OCI-LY3 (cell line): ENCODE data around the gene P4HA2.
"Not testable (repeated sequence)": the region's sequence is repeated elsewhere in the genome, so short reads cannot be mapped to it uniquely, and the experiment has no call there.

ENCODE experiments used
- H2AFZ ChIP-seq: fragments of 200-600, 300-600 bp; shearing (Covaris generic); 2 replicates; pipeline ENCODE4 v1.6.0; 2014; ENCODE audit warnings: antibody characterized with exemption, low read depth, low read length
- H3K27ac ChIP-seq: fragments of 200-600, 300-600 bp; sonication (generic); 2 replicates; pipeline ENCODE4 v1.5.1; 2014; ENCODE audit warnings: mild to moderate bottlenecking, low read length, moderate library complexity, mixed read lengths
- H3K27me3 ChIP-seq: fragments of 200-600, 300-600 bp; sonication (generic); 2 replicates; pipeline ENCODE4 v1.6.1; 2014; ENCODE audit warnings: low read depth, low read length, mixed read lengths
- H3K36me3 ChIP-seq: fragments of 200-600, 300-600 bp; sonication (generic); replicated peaks from 2 replicates; pipeline ENCODE3; 2014; ENCODE audit warnings: low read depth, low read length, mixed read lengths
- H3K4me1 ChIP-seq: fragments of 300-600, 200-600 bp; sonication (generic); 2 replicates; pipeline ENCODE4 v1.6.1; 2014; ENCODE audit warnings: low read length, mixed read lengths
- H3K4me2 ChIP-seq: fragments of 200-600, 300-600 bp; sonication (generic); 2 replicates; pipeline ENCODE4 v1.6.1; 2014; ENCODE audit warnings: low read length, mixed read lengths
- H3K4me3 ChIP-seq: fragments of 300-600, 200-600 bp; sonication (generic); 2 replicates; pipeline ENCODE4 v1.5.1; 2014; ENCODE audit warnings: antibody characterized with exemption, mild to moderate bottlenecking, low read length, moderate library complexity
- H3K79me2 ChIP-seq: fragments of 300-600, 200-600 bp; shearing (Covaris generic); 2 replicates; pipeline ENCODE4 v1.6.1; 2014; ENCODE audit warnings: mild to moderate bottlenecking, low read length, mixed read lengths
- H3K9ac ChIP-seq: fragments of 300-600, 200-600 bp; shearing (Covaris generic); 2 replicates; pipeline ENCODE4 v1.6.0; 2014; ENCODE audit warnings: mild to moderate bottlenecking, low read length, moderate library complexity
- H3K9me3 ChIP-seq: fragments of 200-600, 300-600 bp; shearing (Covaris generic); 2 replicates; pipeline ENCODE4 v1.6.1; 2014; ENCODE audit warnings: low read length, mixed read lengths; ENCODE audit not compliant: insufficient read depth
- H4K20me1 ChIP-seq: fragments of 200-600, 300-600 bp; sonication (generic); 2 replicates; pipeline ENCODE4 v1.6.1; 2016; ENCODE audit warnings: low read length, mixed read lengths; ENCODE audit not compliant: insufficient read depth
- CTCF ChIP-seq: fragments of 200-600, 300-600 bp; sonication (generic); IDR thresholded peaks from 2 replicates; pipeline ENCODE4 v1.5.1; 2014; ENCODE audit warnings: antibody characterized with exemption, low read length, low read depth
- EZH2phosphoT487 ChIP-seq: fragments of 200-600 bp; shearing (Covaris generic); IDR thresholded peaks from 2 replicates; pipeline ENCODE4 v1.6.1; 2018; ENCODE audit warnings: antibody characterized with exemption, mixed run types, low read depth

P4HA2 gene

GRCh38 chr5:132162945-132163344 lies 64.7 kb downstream of the P4HA2 start:
- no peaks in the 10 kb centered on the region for H3K36me3 ChIP-seq
- no peak overlapping the region for H2AFZ ChIP-seq
- H4K20me1 ChIP-seq, result no peaks in the 10 kb centered on the region
- H3K9me3 ChIP-seq, result no peaks in the 10 kb centered on the region
- H3K27me3 ChIP-seq, result no peaks in the 10 kb centered on the region
- no peak overlapping the region for H3K27ac ChIP-seq
- no peak for TF ChIP-seq CTCF
- no peak for TF ChIP-seq EZH2phosphoT487
- no peaks in the 10 kb centered on the region for H3K4me1 ChIP-seq
- no peak overlapping the region for H3K9ac ChIP-seq
- H3K4me3 ChIP-seq, result no peak overlapping the region
- no peaks in the 10 kb centered on the region for H3K79me2 ChIP-seq
- no peak overlapping the region for H3K4me2 ChIP-seq

GRCh38 chr5:132161574-132162326 lies 65.9 kb downstream of the P4HA2 start:
- not testable (repeated sequence) for H3K4me3 ChIP-seq, H3K9ac ChIP-seq, H3K36me3 ChIP-seq, H4K20me1 ChIP-seq, H3K9me3 ChIP-seq, H3K4me1 ChIP-seq, H3K79me2 ChIP-seq, H3K27me3 ChIP-seq, H2AFZ ChIP-seq, H3K4me2 ChIP-seq, H3K27ac ChIP-seq

- H3K4me3 ChIP-seq, result no peak overlapping the region
These were observed 71.2 kb downstream of the P4HA2 start for GRCh38 chr5:132156413-132156812.

GRCh38 chr5:132150565-132150964 lies 77.1 kb downstream of the P4HA2 start:
- Histone ChIP-seq H3K27me3 (peaks cover 14% of the 10 kb centered on the region), H3K9ac (no peak overlapping the region), H3K27ac (no peak overlapping the region), H3K36me3 (no peaks in the 10 kb centered on the region), H3K79me2 (no peaks in the 10 kb centered on the region), H3K4me3 (no peak overlapping the region), H4K20me1 (no peaks in the 10 kb centered on the region), H3K9me3 (no peaks in the 10 kb centered on the region), H2AFZ (no peak overlapping the region), H3K4me2 (no peak overlapping the region), H3K4me1 (no peaks in the 10 kb centered on the region)
- TF ChIP-seq EZH2phosphoT487 (no peak), CTCF (no peak)

More at GRCh38 chr5:132156413-132156812, 71.2 kb downstream of the P4HA2 start:
- Histone ChIP-seq H3K79me2 (no peaks in the 10 kb centered on the region), H3K4me2 (no peak overlapping the region), H3K27me3 (no peaks in the 10 kb centered on the region), H3K36me3 (no peaks in the 10 kb centered on the region), H2AFZ (no peak overlapping the region), H3K9ac (no peak overlapping the region), H3K4me1 (no peaks in the 10 kb centered on the region), H4K20me1 (no peaks in the 10 kb centered on the region), H3K27ac (no peak overlapping the region), H3K9me3 (no peaks in the 10 kb centered on the region)
- TF ChIP-seq CTCF (no peak), EZH2phosphoT487 (no peak)
